T-helper 1 cell (primary cell): Measurements from ENCODE around the gene PBX3.

Source experiments
- DNase-seq, 5 donors: peaks; one replicate each; pipeline ENCODE4 v3.0.0-alpha.2; 2012 to 2020

PBX3 gene

DNA sequence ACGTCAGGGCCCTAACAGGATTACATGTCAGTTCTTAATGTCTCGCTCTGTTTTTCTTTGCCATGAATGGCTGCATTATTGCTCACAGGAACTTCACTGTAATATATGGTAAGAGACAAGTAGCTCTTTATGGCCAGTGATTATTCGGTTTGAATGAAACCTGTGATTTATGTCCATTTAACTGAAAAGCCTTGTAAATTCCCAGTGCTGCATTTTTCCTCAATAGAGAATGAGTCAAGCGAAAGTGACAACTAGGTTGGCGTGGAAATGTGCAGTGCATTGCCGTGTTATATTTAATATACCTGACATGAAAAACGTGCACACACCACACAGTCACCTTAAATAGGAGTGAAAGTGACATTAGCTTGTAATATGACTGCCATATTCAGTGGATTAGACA is 163.1 kb downstream of the PBX3 start:
- no peak for DNase-seq

DNA sequence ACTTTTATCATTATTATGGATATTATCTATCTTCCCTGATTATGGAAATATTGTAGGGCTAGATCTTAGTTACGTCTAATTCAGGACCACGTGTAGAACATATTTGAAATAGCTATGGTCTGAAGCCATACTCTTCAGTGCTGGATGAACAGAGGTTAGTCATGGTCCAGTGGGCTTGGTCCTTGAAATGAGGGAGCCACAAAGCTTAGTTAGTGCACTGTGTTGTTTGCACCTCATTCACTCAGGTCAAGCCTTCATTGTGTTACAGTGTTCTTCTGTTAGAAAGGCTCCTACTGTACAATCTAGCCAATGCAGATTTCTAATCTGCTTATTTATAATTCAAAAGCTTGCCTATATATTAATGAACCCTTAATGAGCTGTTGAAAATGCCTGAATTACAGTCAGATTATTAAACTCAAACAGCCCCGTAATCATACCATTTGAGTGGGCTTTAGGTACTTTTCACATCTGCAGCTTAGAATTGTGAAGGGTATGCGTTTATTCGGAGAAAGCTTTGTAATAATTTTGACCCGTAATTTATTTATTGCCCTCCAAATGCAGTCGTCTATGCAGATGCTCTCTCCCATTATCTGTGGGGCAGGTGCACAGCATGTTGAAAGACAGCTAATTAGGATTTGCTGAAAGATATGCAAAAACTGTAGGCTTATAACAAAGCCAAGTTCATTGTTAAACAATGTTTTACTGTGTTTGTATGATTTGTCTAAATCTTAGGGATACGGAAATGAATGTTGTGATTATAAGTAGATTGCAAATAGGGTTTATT is 164.9 kb downstream of the PBX3 start:
- no peak for DNase-seq

DNA sequence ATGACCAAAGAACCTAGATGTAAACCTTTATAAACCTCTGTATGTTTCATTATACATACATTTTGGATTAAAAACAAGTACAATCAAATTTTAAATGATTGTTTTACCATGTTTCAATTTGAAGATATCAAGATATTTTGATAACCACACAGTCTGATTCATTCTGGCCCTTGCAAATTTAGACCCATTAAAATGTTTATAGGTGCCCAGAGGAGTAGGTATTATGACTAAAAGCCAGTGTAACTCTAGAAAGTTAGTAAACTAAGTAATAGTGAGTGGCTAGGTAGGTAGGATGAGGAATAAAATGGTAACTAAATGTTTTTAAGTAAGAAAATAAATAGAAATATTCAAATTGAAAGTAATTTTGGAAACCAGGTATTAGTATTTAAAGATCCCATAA is 165.5 kb downstream of the PBX3 start:
- DNase-seq: no peak

- DNase-seq: no peak
Observed at GRCh38 chr9:125913551-125913950, 166.4 kb downstream of the PBX3 start.

- DNase-seq: no peak
Observed at GRCh38 chr9:125914411-125914810, 167.2 kb downstream of the PBX3 start.

DNA sequence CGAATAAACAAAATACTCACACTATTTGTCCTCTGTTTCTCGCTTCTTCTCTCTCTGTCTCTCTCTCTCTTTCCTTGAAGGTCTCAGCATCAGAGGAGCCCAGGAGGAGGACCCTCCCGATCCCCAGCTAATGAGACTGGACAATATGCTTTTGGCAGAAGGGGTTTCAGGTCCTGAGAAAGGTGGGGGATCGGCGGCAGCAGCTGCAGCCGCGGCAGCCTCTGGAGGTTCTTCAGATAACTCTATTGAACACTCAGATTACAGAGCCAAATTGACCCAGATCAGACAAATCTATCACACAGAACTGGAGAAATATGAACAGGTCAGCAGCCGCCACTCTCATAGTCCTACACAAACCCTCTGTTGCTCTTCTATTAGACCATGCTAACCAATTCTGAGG is 168.4 kb downstream of the PBX3 start:
- DNase-seq: no peak

- DNase-seq: no peak
Observed at GRCh38 chr9:125919565-125919964, 172.4 kb downstream of the PBX3 start.

- no peak for DNase-seq
Observed at GRCh38 chr9:125920402-125920801, 173.2 kb downstream of the PBX3 start.

DNA sequence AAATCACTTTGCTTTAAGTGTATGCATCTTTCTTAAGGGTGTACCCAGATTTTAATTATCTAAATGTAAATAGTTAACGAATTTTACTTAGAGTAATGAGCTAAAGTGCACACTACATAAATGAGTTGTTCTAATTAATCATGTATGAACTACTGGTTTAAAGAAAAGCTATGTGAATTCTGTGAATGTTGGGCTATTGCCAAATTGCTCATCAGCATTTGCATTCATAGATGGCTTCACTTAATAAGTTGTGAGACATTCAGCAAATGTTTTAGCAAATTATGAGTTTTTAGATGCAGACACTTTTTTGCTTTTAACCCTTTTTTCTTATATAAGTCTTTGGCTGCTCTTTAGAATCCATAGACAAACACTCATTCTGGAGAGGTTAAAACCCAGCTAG is 175.7 kb downstream of the PBX3 start:
- no peak for DNase-seq

GRCh38 chr9:125924351-125924750 is 177.2 kb downstream of the PBX3 start:
- no peak for DNase-seq

GRCh38 chr9:125926936-125927335 is 179.8 kb downstream of the PBX3 start:
- no peak for DNase-seq

DNA sequence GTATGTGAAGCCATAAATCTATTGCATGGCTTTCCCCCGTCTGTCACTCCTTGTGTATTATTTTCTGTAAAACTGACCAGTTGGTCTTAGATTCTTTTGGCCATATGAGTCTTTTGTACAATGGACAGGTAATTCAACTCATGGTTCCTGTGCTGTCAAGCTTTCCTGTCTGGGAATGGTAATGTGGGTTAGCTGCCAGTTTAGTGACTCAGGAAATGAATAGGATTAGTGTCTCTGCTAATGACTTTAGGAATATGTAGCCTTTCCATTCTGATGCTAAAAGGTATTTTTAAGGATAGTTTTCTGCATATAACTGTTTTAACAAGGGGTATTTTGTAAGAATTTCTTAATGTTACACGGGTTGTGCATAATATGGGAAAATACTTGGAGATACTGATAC is 182.7 kb downstream of the PBX3 start:
- no peak for DNase-seq

DNA sequence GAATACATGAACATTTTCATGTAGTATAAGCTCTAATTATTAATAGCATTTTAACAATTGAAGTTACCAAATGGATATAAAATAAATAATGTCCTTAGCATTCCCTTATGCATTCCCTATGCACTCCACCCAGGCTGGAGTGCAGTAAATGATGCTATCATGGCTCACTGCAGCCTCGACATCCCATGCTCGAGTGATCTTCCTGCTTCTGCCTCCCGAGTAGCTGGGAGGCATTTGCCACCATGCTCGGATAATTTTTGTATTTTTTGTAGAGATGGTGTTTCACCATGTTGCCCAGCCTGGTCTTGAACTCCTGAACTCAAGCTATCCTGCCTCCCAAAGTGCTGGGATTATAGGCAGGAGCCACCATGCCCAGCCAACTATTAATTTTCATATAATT is 184.0 kb downstream of the PBX3 start:
- no peak for DNase-seq

DNA sequence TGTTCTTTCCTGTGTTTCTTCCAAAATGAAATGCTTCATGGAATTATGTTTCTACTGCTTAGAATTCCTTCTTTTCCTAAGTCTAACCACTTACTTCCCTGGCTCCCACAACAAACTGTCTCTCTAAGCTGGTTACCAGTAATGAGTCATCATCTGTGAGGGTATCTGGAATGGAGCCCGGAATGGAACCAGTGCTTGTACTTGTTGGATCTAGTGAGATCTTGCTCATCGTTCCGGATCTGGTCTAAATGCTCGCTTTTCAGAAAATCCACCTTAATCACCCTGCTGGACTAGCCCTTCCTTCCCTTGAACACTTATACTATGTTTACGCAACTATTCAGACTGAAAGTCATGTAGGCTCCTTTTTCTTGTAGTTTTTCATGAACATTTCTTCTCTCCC is 184.8 kb downstream of the PBX3 start:
- DNase-seq: no peak

GRCh38 chr9:125932746-125933455 is 185.7 kb downstream of the PBX3 start:
- DNase-seq: no peak

- no peak for DNase-seq
Observed at GRCh38 chr9:125942125-125942524, 195.0 kb downstream of the PBX3 start.

DNA sequence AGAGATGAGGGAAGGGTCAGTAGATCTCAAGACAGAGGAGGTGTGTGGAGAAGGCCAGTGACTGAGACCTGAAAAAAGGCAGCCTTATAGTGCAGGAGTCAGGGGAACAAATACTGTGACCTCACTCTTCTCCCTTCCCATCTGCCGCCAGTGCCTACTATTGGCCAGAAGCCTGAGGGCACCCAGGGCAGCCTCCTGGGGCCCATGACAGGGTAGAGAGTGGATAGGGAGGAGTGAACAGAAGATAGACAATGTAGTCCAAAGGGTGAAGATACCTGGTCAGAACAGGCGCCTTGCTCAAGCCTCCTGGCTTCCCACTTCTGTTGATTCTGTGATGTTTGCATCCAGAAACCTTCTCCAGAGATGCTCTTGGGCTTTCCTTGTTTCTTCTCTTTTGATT is 196.7 kb downstream of the PBX3 start:
- DNase-seq: no peak

DNA sequence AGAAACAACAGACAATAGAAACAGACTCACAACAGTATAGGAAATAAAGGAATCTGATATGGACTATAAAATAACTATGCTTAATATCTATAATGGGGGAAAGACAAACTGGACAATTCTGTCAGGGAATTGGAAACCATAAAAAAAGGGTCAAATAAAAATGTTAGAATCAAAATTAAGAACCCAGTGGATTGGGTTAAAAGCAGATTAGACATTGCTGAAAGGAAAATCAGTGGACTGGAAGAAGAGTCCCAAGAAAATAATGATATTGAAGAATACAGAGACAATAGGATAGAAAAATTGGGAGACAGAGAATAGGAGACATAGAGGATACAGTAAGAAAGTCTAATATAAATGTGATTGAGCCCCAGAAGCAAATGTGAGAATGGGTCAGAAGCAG is 199.2 kb downstream of the PBX3 start:
- DNase-seq: no peak

DNA sequence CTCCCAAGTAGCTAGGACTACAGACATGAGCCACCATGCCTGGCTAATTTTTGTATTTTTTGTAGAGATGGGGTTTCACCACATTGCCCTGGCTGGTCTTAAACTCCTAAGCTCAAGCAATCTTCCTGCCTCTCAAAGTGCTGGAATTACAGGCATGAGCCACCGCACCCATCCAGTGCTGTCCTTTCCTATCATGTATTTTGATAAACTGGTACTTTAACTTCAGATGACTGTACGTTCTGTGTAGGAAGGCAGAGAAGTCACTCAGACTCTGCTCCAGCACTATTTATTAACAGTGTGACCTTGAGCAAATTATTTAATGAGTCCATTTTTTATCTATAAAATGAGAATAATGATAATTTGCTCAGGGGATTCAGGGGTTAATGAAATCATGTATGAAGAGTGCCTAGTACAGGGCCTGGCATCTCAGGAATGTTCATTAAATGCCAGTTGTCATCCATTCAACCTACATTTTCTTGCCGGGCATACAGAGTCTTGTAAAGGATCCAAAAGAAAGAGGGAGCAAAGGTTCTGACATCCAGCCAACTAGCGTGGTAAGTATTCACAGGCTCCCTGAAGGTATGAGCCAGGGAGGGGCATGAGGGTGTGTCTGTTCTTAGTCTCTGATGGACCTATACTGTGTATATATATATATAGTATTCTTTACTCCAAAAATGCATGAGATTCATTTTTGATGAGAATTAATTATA is 201.9 kb downstream of the PBX3 start:
- no peak for DNase-seq

- DNase-seq: no peak
Observed at GRCh38 chr9:125949703-125950460, 202.7 kb downstream of the PBX3 start.

- DNase-seq: no peak
Observed at GRCh38 chr9:125950880-125951471, 203.8 kb downstream of the PBX3 start.

- DNase-seq: no peak
Observed at GRCh38 chr9:125953314-125954019, 206.3 kb downstream of the PBX3 start.
